ENCODE data around the gene TGM1.

- TF ChIP-seq POLR2A (IDR thresholded peaks at IDR 0.05) = no peak
- TF ChIP-seq CTCF (IDR thresholded peaks at IDR 0.05) = no peak
Observed at GRCh38 chr14:24260026-24260779, 2.8 kb downstream of the TGM1 start.
